ENCODE data around the gene CDH4. TPM values are rescaled to one million over a fixed set of nuclear protein-coding genes. Genes with fewer than 3 reads are reported as not detected.
A peak's percentile ranks its signal among the peaks of the same experiment; 100 is the strongest.

CDH4 gene
- total RNA-seq, 1 experiment from 2014 or later, result 3.9 TPM

GRCh38 chr20:61777773-61778494, 525.9 kb downstream of the CDH4 start:
- Histone ChIP-seq H3K4me3 (ENCODE audit: insufficient read depth, low read depth, low read length) (no peak overlapping the region), H3K27me3 (ENCODE audit: control insufficient read depth, insufficient read depth, low read length) (no peaks in the 10 kb centered on the region), H3K36me3 (replicated peaks; ENCODE audit: control insufficient read depth, insufficient read depth, low read length) (no peaks in the 10 kb centered on the region)
- DNase-seq, result no peak

DNA sequence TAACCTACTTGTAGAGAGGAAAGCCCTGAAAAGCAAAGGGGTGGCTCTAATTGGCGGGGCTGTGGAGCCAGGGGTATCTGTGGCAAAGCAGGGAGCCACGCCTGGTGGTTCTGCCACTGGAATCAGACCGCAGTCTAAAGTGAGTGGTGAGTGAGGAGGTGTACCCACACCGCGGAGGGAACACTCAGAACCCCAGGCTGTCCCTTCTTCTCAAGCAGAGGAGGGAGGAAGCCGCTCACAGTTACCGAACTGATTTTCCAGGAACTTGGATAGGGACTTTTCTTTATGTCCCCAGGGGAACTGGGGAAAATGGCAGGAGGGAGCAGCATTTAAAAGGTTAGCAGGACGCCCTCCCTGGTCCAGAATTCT, 526.4 kb downstream of the CDH4 start:
- Histone ChIP-seq H3K27me3 (ENCODE audit: control insufficient read depth, insufficient read depth, low read length) (no peaks in the 10 kb centered on the region), H3K36me3 (replicated peaks; ENCODE audit: control insufficient read depth, insufficient read depth, low read length) (no peaks in the 10 kb centered on the region), H3K4me3 (ENCODE audit: insufficient read depth, low read depth, low read length) (no peak overlapping the region)
- no peak for DNase-seq

DNA sequence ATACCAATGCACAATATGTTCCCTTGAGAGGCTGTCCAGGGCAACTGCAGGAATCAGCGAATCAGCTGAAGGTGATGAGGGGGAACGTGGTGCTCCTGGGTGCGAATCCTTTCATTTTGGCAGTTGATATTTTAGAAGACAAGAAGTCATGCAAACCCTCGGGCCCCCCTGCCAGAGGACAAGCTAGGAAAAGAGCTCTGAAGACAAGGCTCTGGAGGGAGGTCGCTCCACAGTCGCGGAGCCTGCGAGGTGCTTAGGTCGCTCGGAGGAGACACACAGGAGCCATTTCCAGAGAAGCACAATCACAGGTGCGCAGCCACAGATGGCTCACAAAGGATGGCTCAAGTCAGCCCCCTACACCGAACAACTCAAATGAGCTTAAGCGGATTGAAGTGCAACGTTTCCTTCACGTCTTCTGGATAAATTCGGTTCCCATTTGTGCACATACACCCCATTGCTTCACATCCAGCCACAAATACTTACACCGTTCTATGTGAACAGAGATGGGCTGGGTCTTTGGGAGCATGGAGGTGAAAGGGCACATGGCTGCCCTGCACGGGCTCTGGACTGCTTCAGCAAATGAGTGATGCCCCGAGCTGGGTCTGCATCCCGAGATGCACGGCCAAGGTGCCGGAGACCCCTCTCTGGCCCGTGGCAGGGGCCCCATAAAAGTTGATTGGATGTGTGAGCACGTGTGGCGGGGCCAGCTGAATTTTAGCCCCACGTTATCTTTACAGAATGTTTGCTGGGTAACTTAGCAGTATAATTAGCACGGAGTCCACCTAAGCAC, 527.3 kb downstream of the CDH4 start:
- no peaks in the 10 kb centered on the region for H3K27me3 ChIP-seq (ENCODE audit: control insufficient read depth, insufficient read depth, low read length)
- no peak for DNase-seq
- H3K36me3 ChIP-seq (replicated peaks; ENCODE audit: control insufficient read depth, insufficient read depth, low read length), result no peaks in the 10 kb centered on the region
- H3K4me3 ChIP-seq (ENCODE audit: insufficient read depth, low read depth, low read length), result no peak overlapping the region

GRCh38 chr20:61780066-61780465, 528.0 kb downstream of the CDH4 start:
- no peak for DNase-seq
- Histone ChIP-seq H3K27me3 (ENCODE audit: control insufficient read depth, insufficient read depth, low read length) (no peaks in the 10 kb centered on the region), H3K36me3 (replicated peaks; ENCODE audit: control insufficient read depth, insufficient read depth, low read length) (no peaks in the 10 kb centered on the region), H3K4me3 (ENCODE audit: insufficient read depth, low read depth, low read length) (no peak overlapping the region)

- H3K4me3 ChIP-seq (ENCODE audit: insufficient read depth, low read depth, low read length), result no peak overlapping the region
These were observed 532.9 kb downstream of the CDH4 start for GRCh38 chr20:61784801-61785566.

DNA sequence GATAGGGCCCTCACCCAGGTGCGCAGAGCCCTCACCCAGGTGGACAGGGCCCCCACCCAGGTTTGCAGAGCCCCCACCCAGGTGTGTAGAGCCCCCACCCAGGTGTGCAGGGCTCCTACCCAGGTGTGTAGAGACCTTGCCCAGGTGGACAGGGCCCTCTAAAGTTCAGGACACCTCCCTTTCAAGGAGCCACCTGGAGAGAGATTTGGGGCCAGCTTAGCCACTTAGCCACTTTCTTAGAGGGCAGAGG, 533.4 kb downstream of the CDH4 start:
- Histone ChIP-seq H3K27me3 (ENCODE audit: control insufficient read depth, insufficient read depth, low read length) (no peaks in the 10 kb centered on the region), H3K36me3 (replicated peaks; ENCODE audit: control insufficient read depth, insufficient read depth, low read length) (no peaks in the 10 kb centered on the region), H3K4me3 (ENCODE audit: insufficient read depth, low read depth, low read length) (no peak overlapping the region)
- no peak for DNase-seq

More at GRCh38 chr20:61784801-61785566, 532.9 kb downstream of the CDH4 start:
- no peak for DNase-seq
- no peaks in the 10 kb centered on the region for H3K27me3 ChIP-seq (ENCODE audit: control insufficient read depth, insufficient read depth, low read length)
- H3K36me3 ChIP-seq (replicated peaks; ENCODE audit: control insufficient read depth, insufficient read depth, low read length), result no peaks in the 10 kb centered on the region

DNA sequence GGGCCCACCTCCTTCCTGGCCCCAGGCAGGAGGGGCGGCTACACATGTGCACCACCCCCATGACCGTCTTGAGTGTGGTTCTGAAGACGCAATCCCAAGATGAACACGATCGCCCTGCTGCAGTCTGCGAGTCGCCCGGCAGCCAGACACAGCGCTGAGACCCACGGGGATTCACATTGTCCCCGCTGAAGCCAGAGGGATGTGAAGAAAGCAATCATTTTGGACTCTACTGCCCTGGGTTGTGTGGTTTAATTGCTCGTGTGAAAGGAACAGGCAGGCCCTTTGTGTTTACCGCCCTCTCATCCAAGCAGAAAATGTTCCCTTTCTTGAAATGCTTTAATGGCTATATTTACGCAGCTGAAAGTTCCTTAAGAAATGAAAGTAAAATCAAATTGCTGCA, 534.2 kb downstream of the CDH4 start:
- DNase-seq, result no peak
- Histone ChIP-seq H3K36me3 (replicated peaks; ENCODE audit: control insufficient read depth, insufficient read depth, low read length) (no peaks in the 10 kb centered on the region), H3K27me3 (ENCODE audit: control insufficient read depth, insufficient read depth, low read length) (no peaks in the 10 kb centered on the region), H3K4me3 (ENCODE audit: insufficient read depth, low read depth, low read length) (no peak overlapping the region)

DNA sequence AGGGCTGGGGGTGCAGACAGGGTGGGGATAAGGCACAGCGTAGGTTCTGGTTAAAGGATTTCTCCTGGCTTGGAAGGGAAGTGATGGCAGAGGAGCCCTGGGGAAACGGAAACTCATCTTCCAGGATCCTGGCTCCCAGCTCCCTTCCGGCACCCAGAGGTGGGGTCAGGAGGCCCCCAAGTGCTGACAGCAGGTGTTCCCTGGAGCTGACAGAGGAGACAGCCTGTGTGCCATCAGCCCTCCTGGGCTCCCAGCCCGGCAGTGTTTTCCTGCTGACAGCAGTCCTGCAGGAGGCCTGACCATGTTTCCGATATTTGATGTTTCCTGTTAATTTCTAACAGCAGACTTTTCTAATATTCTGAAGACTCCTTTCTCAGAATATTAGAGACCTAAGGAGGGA, 536.3 kb downstream of the CDH4 start:
- Histone ChIP-seq H3K36me3 (replicated peaks; ENCODE audit: control insufficient read depth, insufficient read depth, low read length) (no peaks in the 10 kb centered on the region), H3K4me3 (ENCODE audit: insufficient read depth, low read depth, low read length) (no peak overlapping the region), H3K27me3 (ENCODE audit: control insufficient read depth, insufficient read depth, low read length) (no peaks in the 10 kb centered on the region)
- DNase-seq, result no peak

DNA sequence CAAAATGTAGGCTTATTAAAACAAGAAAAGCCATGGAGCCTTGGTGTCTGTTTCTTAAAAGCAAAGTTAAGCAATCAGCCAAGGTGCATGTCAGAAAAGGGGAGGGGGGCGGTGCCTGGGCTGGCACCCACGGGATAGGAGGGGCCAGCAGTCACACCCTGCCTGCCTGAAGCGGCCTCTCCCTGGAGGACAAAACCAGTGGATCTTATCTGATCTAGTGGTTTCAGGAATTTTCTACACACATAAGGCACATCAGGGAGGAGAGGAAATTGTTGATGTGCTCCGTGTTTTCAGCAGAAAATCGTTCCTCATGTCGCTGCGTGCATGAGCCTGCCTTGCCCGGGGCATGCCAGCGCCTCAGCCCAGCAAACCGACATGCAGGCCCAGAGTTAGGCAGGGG, 537.3 kb downstream of the CDH4 start:
- DNase-seq, result no peak
- no peaks in the 10 kb centered on the region for H3K36me3 ChIP-seq (replicated peaks; ENCODE audit: control insufficient read depth, insufficient read depth, low read length)
- H3K4me3 ChIP-seq (ENCODE audit: insufficient read depth, low read depth, low read length), result no peak overlapping the region
- H3K27me3 ChIP-seq (ENCODE audit: control insufficient read depth, insufficient read depth, low read length), result no peaks in the 10 kb centered on the region

GRCh38 chr20:61790116-61790827, 538.2 kb downstream of the CDH4 start:
- Histone ChIP-seq H3K4me3 (ENCODE audit: insufficient read depth, low read depth, low read length) (no peak overlapping the region), H3K27me3 (ENCODE audit: control insufficient read depth, insufficient read depth, low read length) (no peaks in the 10 kb centered on the region), H3K36me3 (replicated peaks; ENCODE audit: control insufficient read depth, insufficient read depth, low read length) (no peaks in the 10 kb centered on the region)
- no peak for DNase-seq

GRCh38 chr20:61791995-61792394, 539.9 kb downstream of the CDH4 start:
- DNase-seq, result no peak
- Histone ChIP-seq H3K36me3 (replicated peaks; ENCODE audit: control insufficient read depth, insufficient read depth, low read length) (no peaks in the 10 kb centered on the region), H3K4me3 (ENCODE audit: insufficient read depth, low read depth, low read length) (no peak overlapping the region), H3K27me3 (ENCODE audit: control insufficient read depth, insufficient read depth, low read length) (no peaks in the 10 kb centered on the region)

- no peaks in the 10 kb centered on the region; the same call in 1 of the 2 replicates for H3K27me3 ChIP-seq (ENCODE audit: control insufficient read depth, insufficient read depth, low read length)
- H3K36me3 ChIP-seq (replicated peaks; ENCODE audit: control insufficient read depth, insufficient read depth, low read length), result no peaks in the 10 kb centered on the region
- no peak for DNase-seq
- H3K4me3 ChIP-seq (ENCODE audit: insufficient read depth, low read depth, low read length), result no peak overlapping the region
These were observed 543.9 kb downstream of the CDH4 start for GRCh38 chr20:61795669-61796630.

DNA sequence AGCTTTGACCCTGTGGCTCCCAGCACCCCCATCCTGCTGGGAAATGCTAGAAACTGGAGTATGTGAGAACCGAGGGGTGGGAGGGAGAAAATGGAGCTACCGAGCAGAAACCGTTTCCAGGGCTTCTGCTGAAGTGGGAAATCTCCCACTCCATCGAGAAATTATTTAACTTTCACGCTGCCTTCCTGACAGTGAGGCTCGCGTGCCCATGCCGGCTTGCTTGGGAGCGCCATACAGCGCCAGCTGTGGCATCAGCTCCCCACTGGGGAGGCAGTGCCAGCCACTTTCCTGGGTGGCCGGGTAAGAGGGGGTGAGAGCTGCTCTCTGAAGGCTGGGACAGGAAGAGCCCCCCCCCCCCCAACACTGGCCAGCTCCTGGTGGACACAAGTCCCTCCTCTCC, 544.7 kb downstream of the CDH4 start:
- DNase-seq, result no peak
- Histone ChIP-seq H3K27me3 (ENCODE audit: control insufficient read depth, insufficient read depth, low read length) (no peaks in the 10 kb centered on the region; the same call in 1 of the 2 replicates), H3K36me3 (replicated peaks; ENCODE audit: control insufficient read depth, insufficient read depth, low read length) (no peaks in the 10 kb centered on the region), H3K4me3 (ENCODE audit: insufficient read depth, low read depth, low read length) (no peak overlapping the region)

- no peak overlapping the region for H3K4me3 ChIP-seq (ENCODE audit: insufficient read depth, low read depth, low read length)
- no peaks in the 10 kb centered on the region for H3K36me3 ChIP-seq (replicated peaks; ENCODE audit: control insufficient read depth, insufficient read depth, low read length)
- DNase-seq, result peak; percentile 80
- H3K27me3 ChIP-seq (ENCODE audit: control insufficient read depth, insufficient read depth, low read length), result no peaks in the 10 kb centered on the region; the same call in 1 of the 2 replicates
These were observed 545.1 kb downstream of the CDH4 start for GRCh38 chr20:61797200-61797599.
